KOPT-K1 (cell line): ENCODE data around the gene PIK3CB.
"Not testable (repeated sequence)": the region's sequence is repeated elsewhere in the genome, so short reads cannot be mapped to it uniquely, and the experiment has no call there.

Experiments
- H3K27ac ChIP-seq: fragments of 200-600 bp; sonication (generic); 2 replicates; pipeline ENCODE4 v1.5.1; 2016; ENCODE audit warnings: antibody characterized with exemption, mild to moderate bottlenecking, low read depth, low read length; ENCODE audit not compliant: poor library complexity, severe bottlenecking
- H3K36me3 ChIP-seq: fragments of 200-600 bp; sonication (generic); 2 replicates; pipeline ENCODE4 v1.5.1; 2017; ENCODE audit warnings: antibody characterized with exemption, mild to moderate bottlenecking, low read length, moderate library complexity; ENCODE audit not compliant: insufficient read depth
- H3K9me3 ChIP-seq: fragments of 200-600 bp; sonication (generic); 2 replicates; pipeline ENCODE4 v1.5.1; 2017; ENCODE audit warnings: antibody characterized with exemption, low read length, mild to moderate bottlenecking; ENCODE audit not compliant: insufficient read depth, poor library complexity, severe bottlenecking

Gene PIK3CB

DNA sequence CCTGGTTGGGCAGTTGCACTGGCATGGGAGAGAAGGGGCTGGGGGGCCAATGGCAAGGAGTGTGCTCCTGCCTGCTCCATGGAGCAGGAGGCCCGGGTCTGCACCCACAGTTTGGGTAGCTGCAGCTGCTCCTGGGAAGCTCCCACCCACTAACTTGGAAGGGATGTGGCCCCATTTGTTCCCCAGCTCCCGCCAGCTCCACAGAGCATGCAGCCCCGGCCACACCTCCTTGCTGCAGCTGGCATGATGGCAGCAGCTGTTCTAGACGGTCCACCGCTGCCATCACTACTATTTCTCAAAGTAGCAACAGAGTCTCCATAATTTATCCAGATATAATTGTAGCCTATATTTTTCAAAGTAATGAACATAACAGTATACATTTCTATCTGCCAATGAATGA lies 65.8 kb downstream of the PIK3CB start:
- Histone ChIP-seq H3K27ac (no peak overlapping the region), H3K9me3 (peaks cover 39% of the 10 kb centered on the region), H3K36me3 (peaks cover 20% of the 10 kb centered on the region)

DNA sequence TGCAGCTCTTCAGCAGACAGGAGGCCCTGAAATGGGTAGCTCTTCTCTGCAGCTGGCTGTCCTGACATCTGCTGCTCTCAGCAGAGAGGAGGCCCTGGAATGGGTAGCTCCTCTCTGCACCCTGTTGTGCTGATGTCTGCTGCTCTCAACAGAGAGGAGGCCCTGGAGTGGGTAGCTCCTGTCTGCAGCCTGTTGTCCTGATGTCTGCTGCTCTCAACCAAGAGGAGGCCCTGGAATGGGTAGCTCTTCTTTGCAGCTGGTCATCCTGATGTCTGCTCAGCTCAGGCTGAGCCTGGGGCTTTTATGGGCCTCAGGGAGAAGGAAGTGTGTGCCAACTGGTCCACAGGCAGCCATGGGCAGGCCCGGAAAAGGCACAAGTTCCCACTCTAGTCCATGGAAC lies 66.6 kb downstream of the PIK3CB start:
- no peak overlapping the region for H3K27ac ChIP-seq
- peaks cover 20% of the 10 kb centered on the region for H3K36me3 ChIP-seq

DNA sequence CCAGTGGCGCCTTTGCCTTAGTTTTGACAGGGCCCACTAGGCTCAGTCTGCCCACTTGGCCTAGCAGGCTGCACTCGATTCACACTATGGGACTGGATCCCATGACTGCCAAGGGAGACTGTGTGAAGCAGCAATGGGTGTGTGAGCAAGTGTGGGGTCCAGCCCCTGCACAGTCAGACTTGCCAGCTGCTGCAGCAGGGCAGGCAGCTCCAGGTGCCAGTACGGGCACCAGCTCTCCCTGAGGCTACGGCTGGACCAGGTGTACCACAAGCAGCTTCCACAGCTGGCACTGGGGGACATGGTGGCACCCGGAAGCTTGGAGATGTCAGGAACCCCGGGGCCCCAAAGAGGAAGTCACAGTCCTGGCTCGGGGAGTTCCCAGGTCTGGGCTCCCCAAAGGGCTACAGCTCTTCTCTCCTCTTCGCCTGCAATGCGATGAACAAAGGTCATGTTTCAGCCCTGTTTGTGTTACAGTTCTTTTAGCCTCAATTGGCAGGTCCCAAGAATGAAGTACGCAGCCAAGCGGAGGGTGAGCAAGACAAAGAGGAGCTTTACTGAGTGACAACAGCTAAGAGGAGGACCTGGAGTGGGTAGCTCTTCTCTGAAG lies 67.1 kb downstream of the PIK3CB start:
- Histone ChIP-seq H3K9me3 (peaks cover 39% of the 10 kb centered on the region), H3K27ac (no peak overlapping the region), H3K36me3 (peaks cover 20% of the 10 kb centered on the region)

More for the DNA sequence above, 66.6 kb downstream of the PIK3CB start:
- peaks cover 39% of the 10 kb centered on the region for H3K9me3 ChIP-seq

DNA sequence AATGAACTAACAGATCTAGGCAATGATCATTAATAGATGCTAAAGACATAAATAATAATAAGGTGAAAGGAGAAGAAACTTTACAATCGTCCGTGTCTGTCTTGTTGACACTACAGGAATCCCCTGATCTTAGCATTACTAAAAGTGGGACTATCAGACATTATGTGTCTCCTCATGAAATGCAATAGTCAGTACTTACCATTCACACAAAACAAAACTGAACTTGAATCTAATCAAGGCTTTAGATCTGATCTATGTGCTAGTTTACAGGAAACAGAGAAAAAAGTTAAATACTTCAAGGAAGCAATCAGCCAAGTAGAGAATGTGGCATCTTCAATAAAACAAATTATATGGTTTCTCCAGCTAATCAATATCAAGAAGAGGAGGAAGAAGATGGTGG lies 73.7 kb downstream of the PIK3CB start:
- Histone ChIP-seq H3K27ac (no peak overlapping the region), H3K36me3 (no peaks in the 10 kb centered on the region), H3K9me3 (no peaks in the 10 kb centered on the region)

DNA sequence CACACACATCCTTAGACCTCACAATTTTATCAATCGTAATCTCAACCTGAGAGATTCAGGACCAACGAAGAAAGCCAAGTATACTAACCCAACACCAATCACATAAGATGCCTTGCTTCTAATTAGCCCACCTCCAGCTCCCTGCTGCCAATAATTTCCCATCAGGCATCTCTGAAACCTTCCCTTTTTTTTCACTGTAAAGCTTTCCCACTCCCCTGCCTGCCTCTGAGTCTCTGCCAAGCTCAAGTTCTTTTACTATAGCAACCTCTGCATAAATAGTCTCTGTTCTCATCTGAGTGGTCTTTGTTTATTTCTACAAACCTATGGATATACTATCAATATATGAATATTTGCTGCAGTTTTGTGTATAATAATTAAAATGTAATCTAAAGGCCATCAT lies 86.5 kb downstream of the PIK3CB start:
- H3K27ac ChIP-seq, result no peak overlapping the region
- no peaks in the 10 kb centered on the region for H3K9me3 ChIP-seq
- H3K36me3 ChIP-seq, result 0 out of 2 replicates have a peak, but pooled peaks cover 4% of the 10 kb centered on the region

DNA sequence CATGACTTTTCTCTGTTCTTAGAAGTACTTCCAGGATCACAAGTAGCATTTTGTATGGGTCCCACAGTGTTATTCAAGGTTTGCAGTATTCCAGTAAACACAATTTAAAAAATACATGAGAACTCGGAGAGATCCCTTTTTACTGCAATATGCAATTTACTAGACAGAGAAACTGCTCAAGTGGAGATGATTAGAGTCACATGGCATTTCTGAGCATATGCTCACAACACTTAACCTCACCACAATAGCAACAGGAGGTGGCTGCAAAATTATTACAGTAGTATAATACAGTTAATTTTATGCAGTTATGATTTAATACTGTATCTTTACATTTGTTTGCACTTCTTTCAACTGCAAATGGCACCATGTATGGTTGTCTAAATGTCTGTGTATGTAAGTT lies 87.5 kb downstream of the PIK3CB start:
- Histone ChIP-seq H3K36me3 (0 out of 2 replicates have a peak, but pooled peaks cover 4% of the 10 kb centered on the region), H3K27ac (no peak overlapping the region), H3K9me3 (no peaks in the 10 kb centered on the region)

DNA sequence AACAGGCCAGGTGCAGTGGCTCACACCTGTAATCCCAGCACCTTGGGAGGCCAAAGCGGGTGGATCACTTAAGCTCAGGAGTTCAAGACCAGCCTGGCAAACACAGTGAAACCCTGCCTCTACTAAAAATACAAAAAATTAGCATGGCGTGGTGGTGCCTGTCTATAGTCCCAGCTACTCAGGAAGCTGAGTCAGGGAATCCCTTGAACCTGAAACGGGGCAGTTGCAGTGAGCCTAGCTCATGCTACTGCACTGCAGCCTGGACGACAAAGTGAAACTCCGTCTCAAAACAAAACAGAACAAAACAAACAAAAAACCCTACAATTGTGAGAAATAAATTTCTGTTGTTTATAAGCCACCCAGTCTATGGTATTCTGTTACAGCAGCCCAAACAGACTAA lies 94.7 kb downstream of the PIK3CB start:
- no peaks in the 10 kb centered on the region for H3K9me3 ChIP-seq
- no peak overlapping the region for H3K27ac ChIP-seq
- H3K36me3 ChIP-seq, result peaks cover 15% of the 10 kb centered on the region; the same call in 1 of the 2 replicates

DNA sequence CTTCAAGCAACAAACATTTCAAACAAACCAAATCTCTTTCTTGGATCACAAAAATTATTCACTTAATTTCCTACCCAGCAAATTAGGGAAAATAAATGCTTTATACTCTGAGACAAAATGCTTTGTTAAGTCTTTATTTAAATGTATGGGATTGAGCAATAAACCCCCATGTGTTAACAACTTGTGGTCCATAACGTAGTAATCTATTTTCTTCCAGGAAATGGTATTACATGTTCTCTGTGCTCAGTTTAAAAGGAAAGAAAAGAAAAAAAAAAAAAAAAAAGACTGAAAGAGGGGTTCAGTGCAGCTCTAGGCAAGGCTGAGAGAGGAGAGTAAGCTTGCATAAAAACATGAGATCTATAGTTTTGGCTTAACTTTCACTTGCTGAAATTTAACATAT lies 102.3 kb downstream of the PIK3CB start:
- Histone ChIP-seq H3K9me3 (no peaks in the 10 kb centered on the region), H3K36me3 (peaks cover 5% of the 10 kb centered on the region; the same call in 1 of the 2 replicates), H3K27ac (no peak overlapping the region)

DNA sequence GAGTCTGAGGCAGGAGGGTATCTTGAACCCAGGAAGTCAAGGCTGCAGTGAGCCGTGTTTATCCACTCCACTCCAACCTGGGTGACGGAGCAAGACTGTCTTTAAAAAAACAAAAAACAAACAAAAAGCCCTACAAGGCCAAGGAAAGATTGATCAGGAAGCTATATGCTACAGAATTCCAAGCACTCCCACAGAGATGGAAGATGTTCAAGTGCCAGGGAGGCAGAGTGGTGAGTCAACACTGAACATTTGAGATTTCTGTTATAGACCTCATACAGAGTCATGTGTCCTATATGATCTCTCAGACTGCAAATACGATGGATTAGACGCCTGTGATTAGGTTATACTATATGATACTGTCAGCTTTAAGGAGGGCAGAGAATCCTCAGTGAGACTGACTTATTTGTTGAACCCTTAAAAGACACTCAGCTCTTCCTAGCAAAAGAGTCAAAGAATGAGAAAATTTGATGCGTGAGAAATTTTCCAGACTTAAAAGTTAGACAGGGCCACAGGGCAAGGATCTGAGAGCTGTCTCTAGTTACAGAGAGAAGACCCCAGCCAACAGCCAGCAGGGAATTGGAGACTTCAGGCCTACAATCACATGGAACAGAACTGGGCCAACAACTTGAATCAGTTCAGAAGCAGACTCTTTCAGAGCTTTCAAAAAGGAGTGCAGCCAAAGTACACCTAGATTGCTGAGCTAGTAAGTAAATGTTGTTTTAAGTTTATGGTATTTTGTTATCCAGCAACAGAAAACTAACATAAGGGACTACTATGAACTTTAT lies 107.6 kb downstream of the PIK3CB start:
- Histone ChIP-seq H3K9me3 (no peaks in the 10 kb centered on the region), H3K27ac (no peak overlapping the region), H3K36me3 (no peaks in the 10 kb centered on the region; the same call in 1 of the 2 replicates)

DNA sequence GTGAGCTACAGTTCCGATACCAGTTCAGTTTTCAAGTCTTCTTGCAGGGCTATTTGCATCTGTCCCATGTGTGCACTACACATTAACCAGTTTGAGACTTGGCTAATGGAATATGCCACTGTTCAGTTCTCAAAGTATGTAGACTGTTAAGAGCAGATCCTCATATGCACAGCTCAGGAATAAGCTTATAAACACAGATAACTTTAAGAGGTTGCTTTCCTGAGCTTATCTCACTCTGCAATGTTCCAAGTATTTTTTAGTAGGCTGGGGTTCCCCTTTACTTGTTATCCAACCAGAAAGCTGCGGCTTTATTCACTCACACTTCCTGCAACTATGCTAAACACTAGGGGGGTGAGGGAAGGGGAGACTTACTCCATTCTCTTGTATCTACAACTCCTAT lies 108.7 kb downstream of the PIK3CB start:
- not testable (repeated sequence) for H3K27ac ChIP-seq, H3K9me3 ChIP-seq, H3K36me3 ChIP-seq

DNA sequence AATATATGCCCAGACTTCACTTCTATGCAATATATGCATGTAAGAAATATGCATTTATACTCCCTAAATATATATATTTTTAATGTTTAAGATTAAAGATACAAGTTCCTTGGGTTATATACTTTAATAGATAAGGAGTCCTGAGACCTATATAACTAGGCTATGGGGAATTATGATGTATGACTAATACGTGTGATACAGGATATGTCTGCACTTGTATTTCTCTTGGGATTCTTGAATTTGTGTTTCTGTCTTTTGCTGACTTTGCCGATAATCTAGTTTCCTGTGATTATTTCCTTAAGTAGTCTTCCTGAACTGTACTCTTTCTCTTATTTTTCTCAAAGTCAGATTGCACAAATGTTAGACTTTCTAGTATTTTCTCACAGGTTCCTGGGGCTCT lies 109.6 kb downstream of the PIK3CB start:
- Histone ChIP-seq H3K27ac (no peak overlapping the region), H3K9me3 (no peaks in the 10 kb centered on the region), H3K36me3 (no peaks in the 10 kb centered on the region)

DNA sequence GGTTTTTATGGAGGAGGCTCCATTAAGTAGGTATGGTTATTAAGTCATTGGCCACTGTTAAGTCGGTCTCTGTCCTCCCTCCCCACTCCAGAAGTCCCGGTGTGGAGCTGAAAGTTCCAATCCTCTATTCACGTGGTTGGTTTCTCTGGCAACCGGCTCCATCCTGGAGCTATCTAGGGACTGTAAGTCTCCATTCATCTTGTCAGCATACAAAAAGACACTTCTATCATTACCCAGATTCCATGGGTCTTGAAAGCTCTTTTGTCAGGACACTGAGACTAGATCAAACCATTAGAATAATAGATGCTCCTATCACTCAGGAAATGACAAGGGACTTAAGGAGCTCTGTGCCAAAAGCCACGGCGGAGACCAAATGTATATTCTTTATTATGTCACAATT lies 110.3 kb downstream of the PIK3CB start:
- Histone ChIP-seq H3K9me3 (no peaks in the 10 kb centered on the region), H3K36me3 (no peaks in the 10 kb centered on the region), H3K27ac (no peak overlapping the region)

DNA sequence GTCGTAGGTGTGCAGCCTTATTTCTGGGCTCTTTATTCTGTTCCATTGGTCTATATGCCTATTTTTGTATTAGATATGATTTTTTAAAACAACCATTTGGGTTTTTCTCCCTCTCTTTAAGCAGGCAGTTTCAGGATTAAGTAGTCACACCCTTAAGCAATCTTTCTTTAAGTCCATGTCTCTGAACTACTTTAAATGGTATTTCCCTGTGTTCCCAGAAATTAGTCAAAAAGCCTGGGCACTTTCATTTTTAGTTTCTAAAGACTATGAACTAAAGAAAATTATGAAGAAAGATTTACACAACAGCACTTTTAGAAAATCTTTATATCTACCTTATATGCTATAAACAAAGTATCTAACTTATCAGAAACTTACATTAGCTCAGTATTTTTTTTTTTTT lies 115.9 kb downstream of the PIK3CB start:
- no peaks in the 10 kb centered on the region for H3K36me3 ChIP-seq
- no peaks in the 10 kb centered on the region for H3K9me3 ChIP-seq
- H3K27ac ChIP-seq, result no peak overlapping the region

DNA sequence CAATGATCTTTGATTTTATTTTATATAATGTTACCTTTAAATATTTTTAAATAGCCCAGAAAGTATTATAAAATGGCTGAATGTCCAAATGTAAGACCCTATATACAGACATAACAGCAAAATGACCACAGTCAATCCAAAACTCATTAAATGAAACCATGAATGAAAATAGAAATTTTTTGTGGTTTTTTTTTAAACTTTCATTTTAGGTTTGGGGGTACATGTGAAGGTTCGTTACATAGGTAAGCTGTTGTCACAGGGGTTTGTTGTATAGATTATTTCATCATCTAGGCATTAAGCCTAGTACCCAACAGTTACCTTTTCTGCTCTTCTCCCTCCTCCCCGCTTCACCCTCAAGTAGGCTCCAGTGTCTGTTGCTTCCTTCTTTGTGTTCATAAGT lies 117.4 kb downstream of the PIK3CB start:
- H3K36me3 ChIP-seq, result peaks cover 5% of the 10 kb centered on the region; the same call in 1 of the 2 replicates
- H3K27ac ChIP-seq, result no peak overlapping the region
- H3K9me3 ChIP-seq, result no peaks in the 10 kb centered on the region

DNA sequence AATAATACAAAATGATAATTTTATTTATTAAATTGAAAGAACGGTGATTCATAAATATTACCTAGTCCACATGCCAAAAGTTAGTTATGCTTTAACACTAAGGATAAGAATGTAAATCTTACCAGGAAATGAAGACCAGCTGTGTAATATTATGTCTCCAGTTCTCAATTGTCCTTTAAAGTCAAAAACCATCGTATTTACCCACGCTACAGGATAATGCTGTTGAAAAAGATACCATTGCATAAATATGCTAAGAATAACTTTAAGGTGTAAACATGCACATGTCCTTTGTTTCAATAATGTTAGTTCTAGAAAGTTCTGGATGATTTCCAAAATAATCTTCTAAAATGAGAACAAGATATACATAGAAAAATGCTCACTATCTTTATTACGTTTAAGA lies 122.6 kb downstream of the PIK3CB start:
- Histone ChIP-seq H3K36me3 (peaks cover 11% of the 10 kb centered on the region; the same call in 1 of the 2 replicates), H3K9me3 (no peaks in the 10 kb centered on the region), H3K27ac (no peak overlapping the region)

DNA sequence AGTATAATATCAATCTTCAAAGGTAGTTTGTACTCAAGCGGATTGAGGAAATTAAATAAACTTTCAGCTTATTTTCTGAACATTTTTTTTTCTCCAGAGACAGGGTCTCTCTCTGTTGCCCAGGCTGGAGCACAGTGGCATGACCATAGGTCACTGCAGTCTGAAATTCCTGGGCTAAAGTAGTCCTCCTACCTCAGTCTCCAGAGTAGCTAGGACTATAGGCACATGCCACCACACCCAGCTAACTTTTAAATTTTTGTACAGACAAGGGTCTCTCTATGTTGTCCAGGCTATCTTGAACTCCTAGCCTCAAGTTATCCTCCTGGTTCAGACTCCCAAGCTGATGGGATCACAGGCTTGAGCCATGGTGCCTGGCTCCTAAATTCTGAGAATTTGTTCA lies 129.1 kb downstream of the PIK3CB start:
- H3K36me3 ChIP-seq, result peaks cover 16% of the 10 kb centered on the region; the same call in 1 of the 2 replicates
- no peaks in the 10 kb centered on the region for H3K9me3 ChIP-seq
- no peak overlapping the region for H3K27ac ChIP-seq
